ENCODE results near the gene REXO4. TPM values are rescaled to one million over a fixed set of nuclear protein-coding genes. Genes with fewer than 3 reads are reported as not detected.

REXO4 gene
- total RNA-seq, 1 donor from 2014 or later = 28.5 TPM

GRCh38 chr9:133369933-133370332, 47.9 kb downstream of the REXO4 start:
- DNase-seq (ENCODE audit: low read depth) = no peak

GRCh38 chr9:133369422-133369821, 48.4 kb downstream of the REXO4 start:
- no peak for DNase-seq (ENCODE audit: low read depth)

GRCh38 chr9:133368249-133368881, 49.4 kb downstream of the REXO4 start:
- peak; percentile 52 for DNase-seq (ENCODE audit: low read depth)

GRCh38 chr9:133367778-133368177, 50.0 kb downstream of the REXO4 start:
- no peak for DNase-seq (ENCODE audit: low read depth)

- no peak for DNase-seq (ENCODE audit: low read depth)
Measured at GRCh38 chr9:133367221-133367620, 50.6 kb downstream of the REXO4 start.

- no peak for DNase-seq (ENCODE audit: low read depth)
Measured at GRCh38 chr9:133366435-133366834, 51.4 kb downstream of the REXO4 start.

GRCh38 chr9:133362359-133363044, 55.3 kb downstream of the REXO4 start:
- peak; percentile 69 for DNase-seq (ENCODE audit: low read depth)

GRCh38 chr9:133361507-133362092, 56.2 kb downstream of the REXO4 start:
- DNase-seq (ENCODE audit: low read depth) = no peak

GRCh38 chr9:133360400-133361393, 57.1 kb downstream of the REXO4 start:
- peak; percentile 88 for DNase-seq (ENCODE audit: low read depth)

- peak; percentile 31 for DNase-seq (ENCODE audit: low read depth)
Measured at GRCh38 chr9:133359399-133360175, 58.2 kb downstream of the REXO4 start.

GRCh38 chr9:133357656-133358055, 60.2 kb downstream of the REXO4 start:
- no peak for DNase-seq (ENCODE audit: low read depth)

- DNase-seq (ENCODE audit: low read depth) = peak; percentile 82
Measured at GRCh38 chr9:133356391-133357091, 61.3 kb downstream of the REXO4 start, which contains the start of the genes SURF1 and SURF2. TSS of gene SURF1 (minus strand) at chr9:133356487. CDS start at chr9:133356453, 34 bp downstream. TSS of gene SURF2 (plus strand) at chr9:133356550. CDS start at chr9:133356593, 43 bp downstream.

Other genes starting within 250 kb of the REXO4 start
- not detected in 2 replicates for gene OBP2B, start 208.8 kb downstream of the REXO4 start, total RNA-seq
- gene ABO, start 142.8 kb downstream of the REXO4 start, total RNA-seq = not detected in 2 replicates
- gene SURF6, start 81.8 kb downstream of the REXO4 start, total RNA-seq = 26.7 and 30.9 TPM in 2 replicates
- gene MED22, start 69.9 kb downstream of the REXO4 start, total RNA-seq = 34.7 and 37.4 TPM in 2 replicates
- 1,608 and 1,677 TPM in 2 replicates for gene RPL7A, start 69.8 kb downstream of the REXO4 start, total RNA-seq
- gene SURF1, start 61.5 kb downstream of the REXO4 start, total RNA-seq = 27.8 and 30.7 TPM in 2 replicates
- gene SURF2, start 61.5 kb downstream of the REXO4 start, total RNA-seq = 12.6 and 12.9 TPM in 2 replicates
- 252 and 296 TPM in 2 replicates for gene SURF4, start 42.0 kb downstream of the REXO4 start, total RNA-seq
- gene STKLD1, start 41.6 kb downstream of the REXO4 start, total RNA-seq = 0.21 and 2.2 TPM in 2 replicates
- gene ADAMTS13, start 4.4 kb upstream of the REXO4 start, total RNA-seq = 1.2 and 2.5 TPM in 2 replicates
- 20.2 and 26.6 TPM in 2 replicates for gene CACFD1, start 42.0 kb upstream of the REXO4 start, total RNA-seq
- gene SLC2A6, start 61.1 kb upstream of the REXO4 start, total RNA-seq = 16.0 and 16.9 TPM in 2 replicates
- gene MYMK, start 106.9 kb upstream of the REXO4 start, total RNA-seq = 441 and 664 TPM in 2 replicates
- 4.7 and 8.1 TPM in 2 replicates for gene ADAMTSL2, start 116.7 kb upstream of the REXO4 start, total RNA-seq
- not detected in 2 replicates for gene FAM163B, start 191.4 kb upstream of the REXO4 start, total RNA-seq
- 0.16 and 1.5 TPM in 2 replicates for gene DBH, start 218.4 kb upstream of the REXO4 start, total RNA-seq